Upper lobe of left lung (tissue), 4 donors: ENCODE data around the gene CELF1.

Experiments used
- CTCF ChIP-seq, 6 experiments: fragments of 450-650 bp in 4 of 6; fragments of 200-600 bp in 2 of 6; sonication (generic) in 2 of 6; IDR thresholded peaks; one replicate each; pipeline ENCODE4 v1.5.1; 2016 to 2019; ENCODE audit warnings: antibody characterized with exemption in 6 of 6
- EP300 ChIP-seq, 4 donors: sonication (generic); formaldehyde crosslinking; IDR thresholded peaks; one replicate each; pipeline ENCODE4 v1.5.1; 2017; ENCODE audit warnings: antibody characterized with exemption in 4 of 4, control low read depth in 2 of 4
- POLR2A ChIP-seq, 4 donors: fragments of 450-650 bp; IDR thresholded peaks; one replicate each; pipeline ENCODE4 v1.5.1; 2016 to 2017; ENCODE audit warnings: antibody characterized with exemption in 4 of 4, mild to moderate bottlenecking in 2 of 4
- POLR2AphosphoS5 ChIP-seq, 2 donors: sonication (generic); formaldehyde crosslinking; IDR thresholded peaks; one replicate each; pipeline ENCODE4 v1.5.1; 2017; ENCODE audit warnings: antibody characterized with exemption in 2 of 2

GRCh38 chr11:47466701-47467250, 86.2 kb downstream of the CELF1 start:
- TF ChIP-seq POLR2AphosphoS5 (IDR thresholded peaks at IDR 0.05), result no peak
- TF ChIP-seq CTCF (IDR thresholded peaks at IDR 0.05), result no peak
- no peak for TF ChIP-seq POLR2A (IDR thresholded peaks at IDR 0.05)
- no peak for TF ChIP-seq EP300 (IDR thresholded peaks at IDR 0.05)
